H1 (cell line): ENCODE results near the gene TNFRSF6B. TPM values are rescaled to one million over a fixed set of nuclear protein-coding genes. Genes with fewer than 3 reads are reported as not detected.

Experiments used
- CTCF ChIA-PET: fragments of 300-600 bp; sonication (Branson Sonifier 250); formaldehyde crosslinking; loops from one replicate; lab custom pipeline; 2021; ENCODE audit not compliant: partially characterized antibody; lab: Charles Lee
- POLR2A ChIA-PET: fragments of 300-600 bp; sonication (Branson Sonifier 250); formaldehyde crosslinking; loops from one replicate; lab custom pipeline; 2021; ENCODE audit warnings: inconsistent platforms; ENCODE audit not compliant: partially characterized antibody; lab: Charles Lee
- DNase-seq, 2 experiments: peaks; one replicate each; pipeline versions ENCODE4 v3.0.0 to v3.0.0-alpha.2; 2010 to 2022; ENCODE audit warnings: low spot score in 2 of 2, low read depth in 1 of 2, mixed read lengths in 1 of 2
- FAIRE-seq: peaks from 2 replicates; lab custom pipeline; 2011; peaks lifted over from hg19 to GRCh38; lab: Jason Lieb, UNC
- H2AFZ ChIP-seq: 2 replicates; pipeline ENCODE4 v1.8.1; 2012; ENCODE audit warnings: low read length, inconsistent platforms
- H2AK5ac ChIP-seq: 2 replicates; pipeline ENCODE4 v1.6.1; 2013; ENCODE audit warnings: low read depth, low read length
- H2BK120ac ChIP-seq: replicated peaks from 2 replicates; pipeline ENCODE3; 2013; ENCODE audit warnings: low read depth, low read length, inconsistent platforms
- H2BK12ac ChIP-seq: 2 replicates; pipeline ENCODE4 v1.6.1; 2013; ENCODE audit warnings: low read depth, low read length
- H2BK15ac ChIP-seq: 2 replicates; pipeline ENCODE4 v1.6.1; 2013; ENCODE audit warnings: low read length
- H2BK20ac ChIP-seq: 2 replicates; pipeline ENCODE4 v1.6.1; 2013; ENCODE audit warnings: low read length
- H2BK5ac ChIP-seq: 2 replicates; pipeline ENCODE4 v1.6.1; 2013; ENCODE audit warnings: low read depth, low read length
- H3K14ac ChIP-seq: 2 replicates; pipeline ENCODE4 v1.6.1; 2013; ENCODE audit warnings: inconsistent platforms; ENCODE audit not compliant: insufficient read length
- H3K18ac ChIP-seq: 2 replicates; pipeline ENCODE4 v1.6.1; 2013; ENCODE audit warnings: low read length; ENCODE audit errors: extremely low read depth
- H3K23ac ChIP-seq: 2 replicates; pipeline ENCODE4 v1.6.1; 2013; ENCODE audit warnings: inconsistent platforms; ENCODE audit not compliant: insufficient read length
- H3K23me2 ChIP-seq: 2 replicates; pipeline ENCODE4 v1.6.1; 2013; ENCODE audit warnings: low read depth, low read length
- H3K27ac ChIP-seq: 2 replicates; pipeline ENCODE4 v1.6.1; 2011; ENCODE audit warnings: low read depth, low read length, inconsistent platforms
- H3K27me3 ChIP-seq, 4 experiments: replicated peaks in 1 of 4; 1 replicate in 1 of 4; 2 replicates in 3 of 4; pipeline versions ENCODE4 v1.6.1 to v1.8.1; 2011 to 2013; ENCODE audit warnings: low read length in 3 of 4, mild to moderate bottlenecking in 3 of 4, inconsistent platforms in 2 of 4, mixed read lengths in 2 of 4, moderate library complexity in 1 of 4; ENCODE audit not compliant: control insufficient read depth in 3 of 4, insufficient read depth in 3 of 4; ENCODE audit errors: extremely low read depth in 1 of 4
- H3K36me3 ChIP-seq, 4 experiments: 2 replicates each; pipeline versions ENCODE4 v1.6.1 to v1.8.1; 2011 to 2013; ENCODE audit warnings: mild to moderate bottlenecking in 4 of 4, low read length in 3 of 4, moderate library complexity in 2 of 4, control low read depth in 1 of 4, inconsistent platforms in 1 of 4; ENCODE audit not compliant: insufficient read depth in 4 of 4, control insufficient read depth in 2 of 4
- H3K4ac ChIP-seq: replicated peaks from 2 replicates; pipeline ENCODE3; 2013; ENCODE audit warnings: low read length, low read depth, mixed read lengths, inconsistent platforms; ENCODE audit not compliant: insufficient read length
- H3K4me1 ChIP-seq, 4 experiments: replicated peaks in 1 of 4; 1 replicate in 1 of 4; 2 replicates in 3 of 4; pipeline versions ENCODE4 v1.6.1 to v1.8.1; 2011 to 2013; ENCODE audit warnings: low read length in 3 of 4, inconsistent platforms in 2 of 4, mixed read lengths in 1 of 4; ENCODE audit not compliant: insufficient read depth in 4 of 4, control insufficient read depth in 3 of 4
- H3K4me2 ChIP-seq, 2 experiments: 2 replicates each; pipeline versions ENCODE4 v1.6.1 to v1.8.1; 2011 to 2013; ENCODE audit warnings: low read depth in 2 of 2, low read length in 2 of 2, control low read depth in 1 of 2, inconsistent platforms in 1 of 2, mild to moderate bottlenecking in 1 of 2; ENCODE audit not compliant: insufficient read depth in 1 of 2
- H3K4me3 ChIP-seq, 4 experiments: fragments of 200-600, 300-600 bp in 1 of 4; sonication (generic), shearing (Covaris generic), sonication (Bioruptor Twin) in 1 of 4; 2 replicates each; pipeline versions ENCODE4 v1.5.1 to v1.8.1; 2011 to 2016; ENCODE audit warnings: low read length in 4 of 4, low read depth in 3 of 4, control low read depth in 2 of 4, inconsistent platforms in 2 of 4, mild to moderate bottlenecking in 2 of 4, mixed read lengths in 1 of 4, moderate library complexity in 1 of 4; ENCODE audit not compliant: insufficient read depth in 2 of 4; ENCODE audit errors: extremely low read depth in 1 of 4
- H3K56ac ChIP-seq: replicated peaks from 2 replicates; pipeline ENCODE3; 2013; ENCODE audit warnings: low read depth, mild to moderate bottlenecking, mixed read lengths, low read length, inconsistent platforms; ENCODE audit not compliant: insufficient read length
- H3K79me1 ChIP-seq: 2 replicates; pipeline ENCODE4 v1.6.1; 2013; ENCODE audit warnings: low read depth, low read length, control low read depth
- H3K79me2 ChIP-seq, 2 experiments: 2 replicates each; pipeline versions ENCODE4 v1.6.1 to v1.8.1; 2012 to 2013; ENCODE audit warnings: low read length in 2 of 2, mild to moderate bottlenecking in 2 of 2, inconsistent platforms in 1 of 2; ENCODE audit not compliant: insufficient read depth in 2 of 2, control insufficient read depth in 1 of 2
- H3K9ac ChIP-seq, 4 experiments: replicated peaks in 1 of 4; 1 replicate in 1 of 4; 2 replicates in 3 of 4; pipeline versions ENCODE4 v1.6.1 to v1.8.1; 2011 to 2013; ENCODE audit warnings: low read depth in 3 of 4, low read length in 3 of 4, control low read depth in 2 of 4, mild to moderate bottlenecking in 2 of 4, moderate library complexity in 2 of 4, inconsistent platforms in 1 of 4; ENCODE audit errors: extremely low read depth in 1 of 4
- H3K9me3 ChIP-seq, 2 experiments: 2 replicates each; pipeline versions ENCODE4 v1.6.1 to v1.8.1; 2012 to 2013; ENCODE audit warnings: mild to moderate bottlenecking in 2 of 2, moderate library complexity in 2 of 2, control low read depth in 1 of 2, inconsistent platforms in 1 of 2, low read depth in 1 of 2, low read length in 1 of 2, mixed read lengths in 1 of 2; ENCODE audit not compliant: insufficient read depth in 2 of 2
- H4K20me1 ChIP-seq, 2 experiments: replicated peaks in 1 of 2; 2 replicates each; pipeline versions ENCODE3 to v1.8.1; 2011 to 2013; ENCODE audit warnings: inconsistent platforms in 2 of 2, low read length in 2 of 2, mild to moderate bottlenecking in 1 of 2; ENCODE audit not compliant: insufficient read depth in 2 of 2, control insufficient read depth in 1 of 2
- H4K5ac ChIP-seq: 2 replicates; pipeline ENCODE4 v1.6.1; 2013; ENCODE audit warnings: low read length, low read depth, mixed read lengths, inconsistent platforms; ENCODE audit not compliant: insufficient read length
- H4K8ac ChIP-seq: 2 replicates; pipeline ENCODE4 v1.8.0; 2013; ENCODE audit warnings: mild to moderate bottlenecking, moderate library complexity, low read length, inconsistent platforms; ENCODE audit not compliant: insufficient read depth; ENCODE audit errors: extremely low read depth
- H4K91ac ChIP-seq: replicated peaks from 2 replicates; pipeline ENCODE3; 2013; ENCODE audit warnings: low read length, mixed read lengths, inconsistent platforms; ENCODE audit not compliant: insufficient read length
- WGBS, 2 experiments: shearing (Covaris generic) in 1 of 2; methylation state at CpG; one replicate each; pipeline versions ENCODE4 v1.1.6 to v1.1.7; 2013 to 2015; ENCODE audit warnings: low lambda C conversion rate in 2 of 2, mixed read lengths in 2 of 2, inconsistent platforms in 1 of 2, low coverage in 1 of 2, missing lambda C conversion rate in 1 of 2; ENCODE audit not compliant: insufficient replicate concordance in 2 of 2, insufficient coverage in 1 of 2, insufficient read length in 1 of 2; ENCODE audit errors: extremely low coverage in 1 of 2, missing lambda C conversion rate in 1 of 2; 5-methylcytosine and 5-hydroxymethylcytosine counted together
- polyA plus RNA-seq, 7 experiments: library from polyadenylated mRNA; depleted of rRNA in 3 of 7; stranded (reverse) in 5 of 7; unstranded in 2 of 7; fragments of >200 nt in 5 of 7; fragments of 200-250 nt in 2 of 7; gene quantifications; 1 replicate in 5 of 7; 2 replicates in 1 of 7; 4 replicates in 1 of 7; pipeline versions ENCODE4 v1.2.1 to v1.2.3, GENCODE V29; 2011 to 2013; ENCODE audit warnings: missing spikeins in 2 of 7, mixed read lengths in 2 of 7
- total RNA-seq: library from RNA; stranded (reverse); fragmentation: NEBNext Ultra II Directional; extraction: Animal tissue kit (Norgen Biotek cat#: 25700); gene quantifications from 2 replicates; pipeline ENCODE4 v1.2.1, GENCODE V29; 2021

Gene TNFRSF6B
- total and polyA plus RNA-seq, 2 of the 8 experiments (the other 6 are each of a cell fraction or from before 2014, with no cell fraction given) = 3.1 TPM; not detected in 1

- 91% methylated on average over 39 of the region's 45 CpGs; no CpG with 5 or more reads in 1 of the 2 experiments for WGBS, 2 experiments
- DNase-seq = no peak
These were observed 9.7 kb upstream of the TNFRSF6B start for GRCh38 chr20:63686492-63687321.

More at GRCh38 chr20:63686492-63687321, 9.7 kb upstream of the TNFRSF6B start:
- no peak overlapping the region for H2BK20ac ChIP-seq
- peak overlapping the region in 1 of 4 experiments; percentile 21; a peak in 1 of 7 replicates for H3K9ac ChIP-seq
- H3K56ac ChIP-seq = no peak overlapping the region
- H3K18ac ChIP-seq = no peak overlapping the region; the same call in 1 of the 2 replicates
- H2BK15ac ChIP-seq = no peak overlapping the region
- no peak overlapping the region for H2AK5ac ChIP-seq
- H4K91ac ChIP-seq = no peak overlapping the region
- peaks cover 0 to 2% of the 10 kb centered on the region in 2 experiments for H4K20me1 ChIP-seq
- H3K27ac ChIP-seq = no peak overlapping the region
- H3K14ac ChIP-seq = no peak overlapping the region
- H2AFZ ChIP-seq = no peak overlapping the region
- no peak overlapping the region for H3K23ac ChIP-seq
- no peaks in the 10 kb centered on the region for H3K79me1 ChIP-seq
- no peak for FAIRE-seq
- peaks cover 0 to 3% (median 0%) of the 10 kb centered on the region in 4 experiments; a peak in 1 of 8 replicates for H3K36me3 ChIP-seq
- no peak overlapping the region for H3K4me2 ChIP-seq
- no peak overlapping the region for H3K4ac ChIP-seq
- no peaks in the 10 kb centered on the region; a peak in 1 of 7 replicates for H3K4me1 ChIP-seq
- H2BK12ac ChIP-seq = no peak overlapping the region
- H3K27me3 ChIP-seq = no peaks in the 10 kb centered on the region
- no peaks in the 10 kb centered on the region for H3K9me3 ChIP-seq
- ChIA-PET POLR2A (interaction anchor here (0.7 to 4.3 kb wide), 3 partner anchors 11 to 29 kb away, joined by 4 to 31 read pairs (median 18); partner anchors contain the start of genes RTEL1 and TNFRSF6B), CTCF (interaction anchor here (0.6 to 1.0 kb wide), 3 partner anchors 12 to 108 kb away, joined by 3 to 4 read pairs (median 3); no protein-coding TSS in a partner anchor)
- H3K23me2 ChIP-seq = no peaks in the 10 kb centered on the region
- H4K8ac ChIP-seq = no peak overlapping the region; the same call in 1 of the 2 replicates
- no peak overlapping the region for H2BK120ac ChIP-seq
- no peaks in the 10 kb centered on the region for H3K79me2 ChIP-seq
- H4K5ac ChIP-seq = no peak overlapping the region
- peak overlapping the region; percentile 66 for H2BK5ac ChIP-seq
- no peak overlapping the region for H3K4me3 ChIP-seq
